ENCODE results near the gene ISM2.

ISM2 gene

DNA sequence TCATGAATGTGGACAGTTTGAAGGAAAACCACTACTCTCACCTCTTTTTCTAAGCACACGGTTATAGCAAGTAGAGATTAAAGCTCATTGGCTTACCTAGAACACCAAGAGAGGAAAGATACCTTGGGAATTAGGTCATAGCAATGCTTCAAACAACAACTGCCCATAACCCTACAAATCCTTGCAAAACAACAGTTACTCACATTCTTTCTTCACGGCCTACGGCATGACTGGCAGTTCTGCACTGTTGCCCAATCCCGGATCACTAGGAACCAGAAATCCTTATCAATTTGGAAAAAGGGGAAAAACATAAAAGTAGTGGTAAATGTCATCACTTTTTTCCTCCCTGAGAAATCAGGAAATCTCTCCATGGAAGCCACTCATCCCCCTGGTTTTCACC is 9.6 kb upstream of the ISM2 start:
- DNase-seq (ENCODE audit: low read depth in 2 of 2): no peak

DNA sequence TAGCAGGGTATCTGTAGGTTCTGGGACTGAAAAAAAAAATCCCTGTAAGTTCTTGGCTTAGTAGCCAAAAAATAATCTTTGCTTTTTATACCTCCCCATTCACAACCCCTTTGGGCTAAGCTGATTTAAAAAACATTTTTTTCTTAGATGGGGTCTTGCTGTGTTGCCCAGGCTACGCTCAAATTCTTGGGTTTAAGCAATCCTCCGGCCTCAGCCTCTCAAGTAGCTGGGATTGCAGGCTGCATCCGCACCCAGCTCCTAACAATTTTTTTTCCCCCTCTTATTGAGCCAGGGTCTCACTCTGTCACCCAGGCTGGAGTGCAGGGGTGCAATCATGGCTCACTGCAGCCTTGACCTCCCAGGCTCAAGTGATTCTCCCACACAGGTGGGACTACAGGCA is 9.1 kb upstream of the ISM2 start:
- DNase-seq (ENCODE audit: low read depth in 2 of 2): no peak

DNA sequence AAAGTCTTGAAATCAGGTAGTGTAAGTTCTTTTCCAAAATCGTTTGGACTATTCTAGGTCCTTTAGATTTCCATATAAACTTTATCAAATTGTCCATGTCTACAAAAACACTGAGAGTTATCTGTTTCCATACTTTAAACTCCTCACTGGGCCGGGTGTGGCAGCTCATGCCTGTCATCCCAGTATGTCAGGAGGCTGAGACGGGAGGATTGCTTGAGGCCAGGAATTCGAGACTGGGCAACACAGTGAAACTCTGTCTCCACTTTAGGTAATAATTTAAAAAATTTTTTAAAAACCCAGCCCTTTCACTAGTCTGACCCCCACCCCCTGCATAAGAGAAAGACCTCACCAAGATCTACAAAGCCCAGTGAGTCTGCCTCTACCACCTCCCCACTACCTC is 6.4 kb upstream of the ISM2 start:
- DNase-seq (ENCODE audit: low read depth in 2 of 2): no peak

DNA sequence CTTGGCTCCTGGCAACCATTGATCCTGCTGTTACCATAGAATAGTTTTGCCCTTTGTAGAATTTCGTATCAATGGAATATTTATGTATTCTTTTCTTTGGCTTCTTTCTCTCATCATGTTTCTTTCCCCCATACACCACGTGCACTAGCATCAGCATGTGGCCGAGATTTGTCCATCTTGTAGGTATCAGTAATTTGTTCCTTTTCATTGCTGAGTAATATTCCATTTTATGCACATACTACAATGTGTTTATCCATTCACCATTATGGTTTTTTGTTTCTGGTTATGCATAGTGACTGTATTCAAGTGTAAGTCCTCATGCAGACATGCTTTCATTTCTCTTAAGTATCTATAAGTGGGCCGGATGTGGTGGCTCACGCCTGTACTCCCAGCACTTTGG is 4.5 kb upstream of the ISM2 start:
- DNase-seq (ENCODE audit: low read depth in 2 of 2): no peak

DNA sequence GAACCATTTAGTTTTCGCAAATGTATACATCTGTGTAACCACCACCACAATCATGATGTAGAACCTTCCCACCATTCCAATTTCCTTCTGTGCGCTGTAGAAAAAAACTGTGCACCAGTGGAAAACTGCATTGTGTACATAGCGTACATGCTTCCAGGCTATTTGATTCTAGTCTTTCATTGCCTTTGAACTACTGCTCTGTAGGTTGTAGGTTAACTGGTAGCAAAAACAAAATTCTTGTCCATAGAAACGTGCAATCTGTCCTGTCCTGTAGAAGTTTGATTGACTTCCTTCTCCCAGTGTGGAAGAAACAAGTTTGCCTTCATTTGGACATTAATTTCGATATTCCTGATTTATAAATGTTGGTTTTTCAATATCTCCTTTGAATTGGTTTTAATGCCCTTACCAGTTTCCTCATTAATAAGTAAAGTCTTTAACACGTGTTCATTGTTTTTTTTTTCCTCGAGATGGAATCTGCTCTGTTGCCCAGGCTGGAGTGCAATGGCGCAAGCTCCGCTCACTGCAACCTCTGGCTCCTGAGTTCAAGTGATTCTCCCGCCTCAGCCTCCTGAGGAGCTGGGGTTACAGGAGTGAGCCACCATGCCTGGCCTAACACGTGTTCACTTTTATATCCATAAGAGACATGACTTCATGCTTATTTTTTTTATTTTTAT is 3.6 kb upstream of the ISM2 start:
- DNase-seq (ENCODE audit: low read depth in 2 of 2): no peak

DNA sequence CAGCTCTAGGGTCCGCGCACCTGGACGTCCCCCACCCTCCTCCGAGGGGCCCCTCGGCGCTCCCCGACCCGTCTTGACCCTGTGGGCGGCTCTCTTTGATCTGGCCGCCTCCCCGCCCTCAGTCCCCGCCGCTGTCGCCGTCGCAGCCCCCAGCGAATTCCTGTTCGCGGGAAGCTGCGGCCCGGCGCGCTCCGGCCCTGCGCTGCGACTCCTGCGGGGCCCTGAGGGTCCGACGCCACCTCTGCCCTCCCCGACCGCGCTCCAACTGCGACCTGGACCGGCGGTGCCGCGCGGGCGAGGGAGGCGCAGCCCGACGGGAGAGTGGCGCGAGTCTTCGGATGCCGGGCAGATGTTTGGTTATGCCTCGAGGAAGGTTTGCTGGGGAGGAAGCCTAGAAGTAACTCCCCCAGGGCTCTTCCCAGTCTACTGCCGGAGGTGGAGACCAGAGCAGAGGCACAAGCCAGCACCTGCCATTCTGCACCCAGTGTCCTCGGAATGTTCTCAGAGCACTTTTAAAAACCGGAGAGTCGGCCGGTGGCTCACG is 440 bp upstream of the ISM2 start:
- DNase-seq (ENCODE audit: low read depth in 2 of 2): no peak

DNA sequence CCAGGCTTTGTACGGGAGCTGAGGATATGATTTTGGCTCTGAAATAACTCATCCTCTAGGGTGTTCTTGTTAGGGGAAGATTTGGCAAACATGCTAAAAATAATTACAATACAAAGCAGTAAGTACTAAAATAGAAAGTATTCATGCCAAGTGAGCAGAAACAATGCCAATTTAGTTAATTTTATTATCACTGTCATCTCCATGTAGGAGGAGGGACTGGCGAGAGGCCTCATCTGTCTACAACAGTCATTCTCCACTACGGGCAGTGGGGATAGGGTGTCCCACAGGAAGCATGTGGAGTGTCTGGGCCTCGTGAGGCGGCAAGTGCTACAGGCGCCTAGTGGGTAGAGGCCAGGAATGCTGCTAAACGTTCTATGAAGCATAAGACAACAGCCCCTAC is 3.3 kb downstream of the ISM2 start:
- DNase-seq (ENCODE audit: low read depth in 2 of 2): no peak

DNA sequence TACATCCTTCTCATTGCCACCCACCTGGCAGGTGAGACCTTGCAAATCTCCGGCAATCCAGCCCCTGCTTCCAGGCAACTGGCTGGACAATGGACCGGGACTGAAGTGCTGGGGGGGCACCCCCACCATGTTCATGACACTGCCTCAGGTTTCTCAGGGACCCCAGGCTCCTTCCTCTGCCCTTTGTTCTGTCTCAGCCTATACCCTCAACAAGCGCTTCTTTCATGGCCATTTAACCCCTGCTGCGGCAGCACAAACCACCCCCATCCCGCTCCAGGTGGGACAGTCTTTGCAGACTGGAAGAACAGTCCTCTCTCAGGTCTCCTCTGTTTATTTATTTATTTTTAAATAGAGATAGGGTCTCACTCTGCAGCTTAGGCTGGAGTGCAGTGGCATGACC is 7.6 kb downstream of the ISM2 start:
- no peak for DNase-seq (ENCODE audit: low read depth in 2 of 2)

DNA sequence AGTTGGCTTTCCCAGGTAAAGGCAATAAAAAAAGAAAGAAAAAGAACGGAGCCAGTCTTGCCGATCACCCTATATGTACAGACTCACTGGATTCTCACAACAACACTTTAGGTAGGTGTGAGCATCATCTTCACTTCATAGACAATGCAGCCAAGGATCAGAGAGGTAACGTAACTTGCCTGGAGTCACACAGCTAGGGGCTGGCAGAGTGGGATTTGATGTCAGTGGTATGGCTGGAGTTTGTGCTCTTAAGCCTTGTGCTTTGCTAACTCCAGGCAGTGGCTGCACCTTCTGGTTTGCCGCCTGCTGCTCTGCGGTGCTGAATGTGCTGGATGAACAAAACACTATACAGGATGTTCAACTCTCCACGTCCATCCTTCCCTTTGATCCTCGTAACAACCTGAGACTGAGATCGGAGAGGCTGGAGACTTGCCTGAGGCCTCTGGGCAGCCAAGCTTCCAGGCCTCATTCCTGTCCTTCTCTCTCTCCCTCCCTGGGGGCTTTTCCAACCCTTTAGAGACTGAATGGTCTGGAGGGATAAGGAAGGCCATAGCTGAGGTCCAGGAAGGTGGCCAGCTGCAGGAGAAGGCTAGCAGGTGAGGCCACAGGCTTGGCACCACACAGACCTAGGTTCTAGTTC is 8.1 kb downstream of the ISM2 start:
- no peak for DNase-seq (ENCODE audit: low read depth in 2 of 2)

DNA sequence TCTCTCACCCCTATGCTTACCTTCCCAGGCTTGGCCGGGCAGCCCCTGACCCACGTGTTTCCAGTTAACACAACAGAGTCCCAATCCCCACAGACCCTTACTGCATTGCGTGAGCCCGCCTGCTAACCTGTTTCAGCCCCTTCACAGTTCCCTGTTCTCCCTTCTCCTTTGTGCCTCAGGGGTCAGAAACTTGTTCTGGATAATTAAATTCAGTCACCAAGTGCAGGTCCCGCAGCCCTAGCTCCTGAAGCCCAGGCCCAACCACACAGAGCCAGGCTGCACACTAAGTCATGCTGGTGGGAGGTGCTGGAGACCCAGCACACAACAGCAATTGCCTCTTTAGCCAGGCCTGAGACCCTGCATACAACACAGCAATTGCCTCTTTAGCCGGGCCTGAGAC is 9.6 kb downstream of the ISM2 start:
- DNase-seq (ENCODE audit: low read depth in 2 of 2): no peak

DNA sequence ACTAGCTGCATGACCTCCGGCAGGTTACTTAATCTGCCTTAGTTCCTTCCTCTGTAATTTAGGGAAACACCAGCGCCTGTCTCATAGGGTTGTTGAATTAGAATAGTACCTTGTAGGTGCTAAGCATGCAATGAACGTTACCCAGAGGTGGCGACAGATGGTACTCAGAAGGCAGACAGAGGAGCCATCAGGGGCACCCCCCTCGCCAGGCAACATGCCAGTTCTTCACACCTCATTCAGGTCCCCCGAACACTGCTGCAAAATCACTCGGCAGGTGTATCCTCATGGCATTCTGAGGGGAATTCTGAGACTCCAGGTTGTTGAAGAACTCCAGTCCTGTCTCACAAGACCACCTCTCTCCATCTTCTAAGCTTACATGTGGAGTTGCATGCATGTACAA is 10.1 kb downstream of the ISM2 start:
- no peak for DNase-seq (ENCODE audit: low read depth in 2 of 2)

DNA sequence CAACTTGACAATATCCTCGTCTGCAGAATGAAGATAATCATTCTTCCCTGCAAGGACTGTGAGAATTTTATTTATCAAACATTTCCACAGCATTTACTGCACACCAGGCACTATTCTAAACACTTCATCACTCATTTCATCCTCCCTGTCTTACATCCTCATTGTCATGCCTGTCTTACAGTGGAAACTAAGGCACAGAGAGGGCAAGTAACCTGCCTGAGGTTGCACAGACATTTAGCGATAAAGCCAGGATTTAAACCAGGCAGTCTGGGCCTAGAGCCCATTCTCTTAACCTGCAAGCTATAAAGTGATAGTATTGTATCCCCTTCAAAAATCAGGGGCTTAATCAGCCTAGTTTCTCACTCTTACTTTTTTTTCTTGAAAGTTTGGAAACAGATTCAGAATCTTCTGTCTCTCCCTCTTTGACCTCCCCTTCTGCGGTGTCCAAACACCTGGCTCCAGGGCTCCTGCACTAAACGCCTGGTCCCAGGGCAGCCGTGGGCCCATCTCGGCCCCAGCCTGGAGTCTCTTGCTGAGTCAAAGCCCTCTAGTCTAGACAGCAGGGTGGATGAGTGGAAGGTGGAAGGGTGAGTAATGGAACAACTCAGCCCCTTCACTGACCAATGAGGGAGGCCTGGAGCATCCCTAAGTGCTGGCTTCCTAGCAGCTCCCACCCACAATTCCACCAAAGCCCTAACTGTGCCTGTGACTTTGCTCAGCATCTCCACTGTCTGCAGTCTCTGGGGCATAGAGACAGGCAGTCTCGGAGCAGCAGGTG is 12.5 kb downstream of the ISM2 start:
- DNase-seq (ENCODE audit: low read depth in 2 of 2): no peak

DNA sequence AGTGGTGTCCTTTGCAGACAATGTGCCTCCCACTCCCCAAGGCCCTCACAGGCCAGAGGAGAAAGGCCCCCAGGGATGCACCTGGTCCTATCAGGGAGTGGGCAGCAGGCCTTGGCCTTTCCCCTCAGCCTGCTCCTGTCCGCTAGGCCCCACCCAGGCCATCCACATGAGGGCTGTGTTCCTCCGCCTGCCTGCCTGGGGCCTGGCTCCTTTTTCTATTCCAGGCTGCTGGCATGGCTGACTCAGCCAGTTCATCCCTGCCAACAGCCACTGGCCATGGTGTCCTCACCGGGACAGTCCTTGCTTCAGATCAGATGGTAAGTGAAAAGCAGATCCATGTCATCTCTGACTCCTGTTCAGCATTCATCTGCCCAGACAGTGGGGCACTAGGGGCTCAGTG is 13.4 kb downstream of the ISM2 start:
- DNase-seq (ENCODE audit: low read depth in 2 of 2): no peak

DNA sequence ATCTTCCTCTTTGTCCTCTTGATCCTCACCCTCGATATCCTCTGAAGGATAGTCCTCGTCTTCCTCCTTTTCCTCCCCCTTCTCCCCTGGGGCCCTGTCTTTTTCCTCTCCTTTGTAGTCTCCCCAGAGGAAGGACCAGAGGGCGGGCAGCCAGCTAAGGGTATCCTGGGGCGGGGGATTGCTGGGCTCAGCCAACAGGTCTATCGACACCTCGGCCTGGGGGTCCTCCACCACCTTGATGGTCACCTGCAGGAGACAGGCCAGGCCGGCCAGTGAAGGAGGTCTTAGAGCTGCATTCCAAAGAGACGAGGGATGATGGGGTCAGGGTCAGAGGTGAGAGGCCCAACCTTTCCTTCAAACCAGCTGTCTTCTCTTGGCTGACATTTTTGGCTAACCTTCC is 16.2 kb downstream of the ISM2 start:
- no peak for DNase-seq (ENCODE audit: low read depth in 2 of 2)

DNA sequence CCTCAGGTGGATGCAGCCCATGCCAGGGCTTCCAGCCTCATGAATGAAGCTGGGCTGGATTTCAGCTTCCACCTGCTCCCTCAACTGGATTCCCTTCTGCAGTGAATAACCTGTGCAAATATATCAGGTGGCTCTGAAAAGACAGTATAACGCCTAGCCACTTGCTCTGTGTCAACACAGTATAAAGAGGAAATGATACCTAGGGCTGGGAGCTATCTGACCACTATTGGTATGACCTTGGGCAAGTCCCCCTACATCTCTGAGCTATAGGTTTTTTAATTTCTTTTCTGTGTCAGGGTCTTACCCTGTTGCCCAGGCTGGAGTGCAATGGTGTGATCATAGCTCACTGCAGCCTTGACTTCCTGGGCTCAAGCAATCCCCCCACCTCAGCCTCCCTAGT is 19.8 kb downstream of the ISM2 start:
- no peak for DNase-seq (ENCODE audit: low read depth in 2 of 2)

DNA sequence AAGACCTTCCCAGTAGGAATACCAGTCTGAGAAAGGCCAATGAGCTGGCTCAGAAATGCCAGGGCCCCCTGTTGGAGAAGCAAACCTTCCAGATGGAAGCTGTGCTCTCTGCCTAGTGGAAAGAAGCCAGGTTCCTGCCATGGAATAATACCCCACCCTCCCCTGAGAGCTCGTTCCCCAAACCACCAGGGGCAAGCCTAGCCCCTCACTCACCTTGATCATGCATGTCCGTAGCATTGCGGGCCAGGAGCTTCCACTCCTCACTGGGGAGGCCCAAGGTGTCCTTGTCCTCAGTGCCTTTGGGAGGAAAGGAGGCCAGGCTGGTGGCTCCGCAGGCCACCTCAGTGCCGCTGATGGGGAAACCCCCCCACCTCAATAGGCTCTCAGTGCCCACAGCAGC is 20.6 kb downstream of the ISM2 start:
- no peak for DNase-seq (ENCODE audit: low read depth in 2 of 2)

DNA sequence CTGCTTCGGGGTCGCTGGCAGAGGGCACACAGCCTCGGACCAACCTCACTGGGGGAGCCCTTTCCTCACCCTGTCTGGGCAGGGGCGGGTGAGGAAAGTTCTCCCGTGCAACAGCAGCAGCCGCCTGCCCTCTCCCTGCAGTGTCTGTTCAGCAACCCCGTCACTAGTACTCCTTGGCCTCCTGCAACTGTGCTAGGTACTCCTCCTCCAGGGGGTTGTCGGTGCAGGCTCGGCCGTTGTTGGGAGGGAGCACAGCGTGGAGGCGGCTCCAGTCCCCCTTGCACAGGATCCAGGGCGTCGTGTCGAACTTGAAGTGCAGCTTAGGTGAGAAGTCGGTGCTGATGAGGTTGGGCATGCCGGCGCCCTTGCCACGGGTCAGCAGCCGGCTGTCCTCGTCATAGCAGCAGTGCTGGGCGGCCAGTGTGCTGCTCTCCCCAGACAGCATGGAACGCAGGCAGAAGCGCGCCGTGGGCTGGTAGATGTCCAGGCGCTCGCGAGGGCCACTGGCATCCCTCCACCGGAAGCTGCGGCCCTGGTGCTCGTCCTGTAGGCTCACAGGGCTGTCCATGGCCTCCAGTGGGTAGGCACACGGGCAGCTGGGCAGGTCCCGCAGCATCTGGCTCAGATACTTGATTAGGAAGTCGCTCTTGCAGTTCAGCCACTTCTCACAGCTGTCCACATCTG is 23.0 kb downstream of the ISM2 start:
- no peak for DNase-seq (ENCODE audit: low read depth in 2 of 2)

DNA sequence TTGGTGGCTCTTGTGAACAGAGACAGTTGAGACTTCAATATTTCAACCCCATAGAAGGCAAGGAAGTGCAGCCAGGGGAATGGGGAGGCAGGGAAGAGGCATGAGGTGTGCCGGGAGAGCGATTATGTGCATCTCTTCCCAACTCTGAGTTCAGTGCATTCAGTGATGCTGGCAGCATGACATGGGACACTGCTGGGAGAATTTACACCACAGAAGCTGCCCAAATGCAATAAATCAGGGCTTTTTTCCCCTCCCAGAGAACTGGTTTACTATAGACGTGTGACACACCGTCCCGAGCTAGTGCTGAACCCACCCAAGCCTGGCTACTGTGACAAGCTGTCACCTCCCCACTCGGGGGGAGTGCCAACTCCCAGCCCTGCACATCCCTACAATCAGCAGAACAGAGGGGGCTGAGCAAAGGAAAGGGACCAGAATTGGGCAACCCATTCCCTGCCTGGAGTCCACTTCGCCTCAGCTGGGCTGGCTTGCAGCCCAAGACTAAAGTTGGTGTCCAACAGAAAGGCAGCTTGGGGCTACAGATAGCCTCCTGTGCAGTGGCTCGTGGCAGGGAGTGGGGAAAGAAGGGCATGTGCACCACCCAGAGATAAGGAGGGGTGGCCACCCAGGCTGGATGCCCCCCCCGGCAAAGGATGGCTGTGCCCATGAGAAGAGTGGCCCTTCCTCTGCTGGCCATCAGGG is 24.0 kb downstream of the ISM2 start:
- no peak for DNase-seq (ENCODE audit: low read depth in 2 of 2)

DNA sequence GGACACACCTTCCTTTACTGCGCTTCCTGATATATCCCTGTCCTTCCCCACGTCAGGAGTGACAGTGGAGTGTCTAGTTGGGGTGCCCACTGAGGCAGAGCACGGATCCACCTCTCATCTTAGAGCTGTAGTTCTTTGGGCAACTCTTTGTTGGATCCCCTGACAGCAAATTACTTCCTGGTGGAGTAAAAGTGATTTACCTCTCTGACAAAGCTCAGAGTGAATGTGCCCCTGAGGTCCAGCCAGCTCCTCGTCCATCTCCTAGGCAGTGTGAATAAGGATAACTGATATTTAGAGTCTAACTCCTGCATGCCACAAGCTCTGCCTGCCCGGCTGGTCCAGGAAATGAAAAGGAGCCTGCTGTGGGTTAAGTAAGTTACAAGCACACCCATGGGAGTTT is 24.7 kb downstream of the ISM2 start:
- DNase-seq (ENCODE audit: low read depth in 2 of 2): no peak

DNA sequence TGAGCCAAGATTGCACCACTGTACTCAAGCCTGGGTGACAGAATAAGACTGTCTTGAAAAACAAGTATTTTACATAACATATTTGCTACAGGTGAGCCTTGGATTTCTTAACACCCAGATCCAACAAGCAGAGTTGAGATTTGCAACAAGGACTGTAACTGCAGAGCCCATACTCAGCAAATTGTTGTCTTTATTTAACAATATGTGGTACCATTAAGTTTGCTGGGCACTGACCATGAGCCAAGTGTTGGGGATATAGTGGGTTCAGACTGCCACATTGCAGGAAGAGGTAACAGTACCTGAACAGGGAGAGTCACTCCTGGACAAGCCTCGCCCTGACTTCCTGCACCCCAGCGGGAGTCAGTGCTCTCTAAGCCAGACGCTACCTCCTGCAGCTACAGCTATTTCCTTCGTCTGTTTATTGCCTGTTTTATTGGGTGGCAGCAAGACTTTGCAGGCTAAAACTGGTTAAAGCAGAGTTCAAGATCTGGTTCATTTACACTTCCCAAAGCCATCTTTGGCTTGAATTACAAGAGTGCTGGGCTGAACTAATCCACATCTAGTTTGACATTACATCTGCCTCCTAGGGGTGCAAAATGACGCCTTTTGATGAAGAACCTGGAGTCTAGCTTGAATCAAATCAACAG is 28.3 kb downstream of the ISM2 start:
- no peak for DNase-seq (ENCODE audit: low read depth in 2 of 2)

DNA sequence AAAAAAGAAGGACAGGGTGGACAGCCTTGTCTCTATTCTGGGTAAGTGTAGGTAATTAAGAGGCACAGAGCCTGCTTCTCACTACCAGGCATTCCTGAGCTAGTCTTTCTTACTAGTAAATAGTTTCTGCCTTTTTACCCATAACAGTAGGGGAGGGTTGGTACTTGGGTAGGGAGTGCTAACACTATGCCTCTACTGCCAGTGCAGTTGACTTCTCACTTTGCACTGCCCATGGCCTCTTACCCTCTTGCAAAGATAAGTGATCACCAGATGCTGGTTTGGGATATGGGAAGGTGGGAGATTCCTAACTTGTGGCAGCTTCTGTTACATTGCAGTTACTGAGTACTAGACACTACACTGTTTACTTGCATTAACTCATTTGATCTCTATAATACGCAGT is 29.1 kb downstream of the ISM2 start:
- no peak for DNase-seq (ENCODE audit: low read depth in 2 of 2)
